Glomerular endothelial cell (primary cell): ENCODE data around the gene WDR45. TPM values are rescaled to one million over a fixed set of nuclear protein-coding genes. Genes with fewer than 3 reads are reported as not detected.
A peak's percentile ranks its signal among the peaks of the same experiment; 100 is the strongest.

Experiments
- DNase-seq: peaks from one replicate; pipeline ENCODE4 v3.0.0-alpha.2; 2011; ENCODE audit warnings: low read depth, low spot score; ENCODE audit errors: extremely low read depth
- total RNA-seq: library from RNA; depleted of rRNA; stranded (reverse); fragments of >200 nt; gene quantifications from 2 replicates; pipeline ENCODE4 v1.2.3, GENCODE V29; 2015

WDR45 gene
- total RNA-seq, 1 donor from 2014 or later = 33.4 TPM

DNA sequence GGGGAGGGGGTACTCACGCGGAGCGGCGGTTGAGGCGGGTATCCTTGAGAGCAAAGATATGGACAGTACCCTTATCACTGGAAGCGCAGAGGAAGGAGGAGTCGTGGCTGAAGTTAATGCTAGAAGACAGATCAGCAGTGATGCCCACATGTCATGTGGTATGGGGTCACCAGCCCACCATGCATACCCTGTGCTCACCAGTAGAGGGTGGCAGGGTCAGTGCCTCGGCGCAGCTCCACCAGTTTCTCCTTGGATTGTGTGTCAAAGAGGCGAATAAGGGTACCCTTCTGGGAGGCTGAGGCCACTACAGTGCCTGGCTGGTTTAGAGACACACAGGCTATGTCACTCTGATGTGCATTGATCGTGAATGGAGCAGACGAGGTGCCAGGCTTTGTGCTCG is 4.3 kb downstream of the WDR45 start:
- DNase-seq = no peak

DNA sequence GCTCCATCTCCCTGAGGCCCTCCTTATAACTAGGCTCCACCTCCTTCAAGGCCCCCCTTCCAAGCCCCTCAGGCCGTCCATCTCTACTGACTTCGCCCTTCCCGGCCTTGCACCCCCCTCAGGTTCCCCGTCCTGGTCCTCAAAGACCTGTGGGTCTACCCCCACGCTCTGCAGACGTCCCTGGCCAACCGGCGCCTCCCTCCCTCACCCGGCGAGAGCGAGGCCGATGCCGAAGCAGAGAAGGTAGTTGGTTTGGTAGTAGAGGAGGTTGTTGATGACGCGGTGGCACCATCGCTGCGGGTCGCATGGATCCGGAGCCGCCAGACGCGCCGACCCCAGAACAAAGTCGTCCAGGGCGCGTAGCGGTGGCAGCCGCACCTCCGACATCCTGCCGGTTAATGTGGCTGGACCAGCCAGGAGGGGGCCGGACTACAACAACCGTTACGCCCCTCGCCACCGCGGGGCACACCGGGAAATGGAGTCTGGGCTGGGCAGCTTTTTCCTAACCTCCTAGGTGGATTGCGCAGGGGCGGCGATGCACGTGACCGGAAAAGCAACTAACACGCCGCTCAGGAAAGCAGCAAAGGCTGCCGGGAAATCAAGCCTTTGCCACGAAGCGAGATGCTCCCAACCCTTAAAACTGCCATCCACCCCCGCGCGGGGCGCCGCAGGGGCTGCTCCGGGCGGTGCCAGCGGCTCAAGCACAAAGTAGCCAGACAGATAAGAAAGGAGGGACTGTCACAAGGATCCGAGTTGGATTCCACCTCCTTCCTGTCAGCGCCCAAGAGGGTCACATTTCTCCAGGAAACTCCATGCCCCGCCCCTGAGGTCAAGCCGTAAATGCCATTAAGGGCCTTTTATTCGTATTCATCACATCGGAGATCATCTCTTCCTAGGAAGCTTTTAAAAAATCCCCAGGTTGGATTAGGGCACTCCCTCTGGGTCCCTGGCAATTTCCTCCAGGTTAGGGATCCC is 5.8 kb downstream of the WDR45 start, which contains the start of gene PRAF2:
Gene PRAF2, minus strand, starts transcription at position 402 of the 975 bp plus-strand sequence. Its CDS starts 15 bp downstream, at position 387.
- peak; percentile 36 for DNase-seq

DNA sequence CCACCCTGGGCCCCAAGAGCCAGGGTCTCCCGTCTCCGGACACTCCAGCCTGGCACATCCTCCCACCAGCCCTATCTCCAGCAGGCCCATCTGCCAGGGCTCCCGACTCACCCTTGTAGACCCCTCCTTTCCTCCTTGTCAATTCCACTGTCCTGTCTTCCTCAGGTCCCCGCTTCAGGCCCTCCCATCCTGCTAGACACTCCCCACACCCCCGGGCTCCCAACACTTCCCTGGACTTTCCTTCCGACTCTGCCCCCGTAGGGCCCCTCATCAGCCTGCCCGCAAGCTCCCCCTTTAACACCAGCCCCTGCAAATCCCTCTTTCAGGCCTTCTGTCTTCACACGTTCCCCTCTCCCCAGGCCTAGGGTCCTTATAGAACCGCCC is 7.0 kb downstream of the WDR45 start:
- DNase-seq = no peak

DNA sequence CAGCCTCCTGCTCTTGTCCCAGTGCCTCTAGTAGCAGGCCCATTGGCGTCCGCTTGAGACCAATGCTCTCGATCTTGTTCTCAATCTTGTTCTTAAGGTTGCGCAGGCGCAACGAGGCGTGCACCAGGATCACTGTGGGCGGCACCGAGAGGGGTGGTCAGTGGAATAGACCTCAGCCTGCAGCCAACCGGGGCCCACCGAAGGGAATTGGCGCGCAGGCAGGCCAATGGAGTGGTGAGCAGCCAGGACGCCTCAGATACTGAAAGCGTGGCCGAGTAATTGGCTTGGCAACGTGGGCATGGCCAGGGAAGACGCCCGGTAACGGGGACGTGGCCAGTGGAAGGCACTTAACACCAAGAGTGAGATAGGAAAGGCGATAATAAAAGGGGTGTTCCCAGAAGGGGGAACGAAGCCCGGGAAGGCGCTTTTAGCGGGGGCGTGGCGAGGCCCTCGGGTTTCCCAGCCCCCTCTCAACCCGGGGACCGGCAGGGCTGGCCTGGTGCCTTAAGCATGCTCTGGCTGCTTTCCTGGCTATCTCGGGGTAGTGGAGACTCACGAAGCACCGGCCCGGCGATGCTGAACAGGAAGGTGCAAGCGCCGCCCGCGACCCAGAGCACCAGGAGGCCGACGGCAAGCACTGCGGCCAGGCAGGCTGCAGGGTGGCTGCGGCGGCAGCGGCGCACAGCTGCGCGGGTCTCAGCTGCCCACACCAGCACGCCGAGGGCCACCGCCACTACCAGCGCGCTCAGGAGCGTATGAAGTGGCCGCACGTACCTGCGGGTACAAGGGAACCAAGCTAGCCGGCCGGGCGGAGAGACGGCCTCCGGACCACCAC is 7.6 kb downstream of the WDR45 start:
- DNase-seq = no peak

DNA sequence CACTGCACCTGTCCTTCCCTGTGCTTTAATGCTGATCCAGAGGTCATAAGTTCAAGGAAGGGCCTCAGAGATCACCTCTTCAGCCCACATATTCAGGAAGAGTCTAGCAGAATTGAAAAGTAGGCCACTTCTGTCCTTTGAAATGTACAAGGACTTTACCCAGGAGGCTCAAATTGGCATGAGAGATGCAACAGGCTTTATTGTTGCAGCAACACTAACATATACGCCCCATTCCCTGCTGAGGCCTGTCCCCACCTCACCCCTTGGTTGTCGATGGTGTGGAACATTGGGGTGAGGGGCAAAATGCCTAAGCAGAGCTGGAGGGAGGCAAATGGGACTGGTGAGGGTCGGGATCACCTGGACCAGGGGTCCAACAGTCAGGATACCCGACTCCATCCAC is 8.7 kb downstream of the WDR45 start:
- DNase-seq = no peak

DNA sequence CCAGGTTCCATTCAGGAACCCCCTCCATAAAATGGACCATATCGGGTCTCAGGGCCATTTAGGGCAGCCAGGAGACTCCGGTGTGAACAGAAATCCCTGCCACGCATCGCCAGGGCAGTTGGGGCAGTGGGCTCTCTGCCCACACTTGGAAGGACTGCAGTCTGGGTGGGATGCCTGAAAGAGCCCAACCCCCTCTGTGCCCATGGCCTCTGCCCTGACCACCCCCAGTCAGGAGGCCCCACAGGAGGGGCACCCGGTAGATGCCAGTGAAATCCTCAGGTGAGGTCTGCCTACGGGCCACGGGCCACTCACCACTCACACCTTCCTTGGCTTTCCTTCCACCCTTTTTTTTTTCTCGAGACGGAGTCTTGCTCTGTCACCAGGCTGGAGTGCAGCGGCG is 10.6 kb downstream of the WDR45 start:
- no peak for DNase-seq

DNA sequence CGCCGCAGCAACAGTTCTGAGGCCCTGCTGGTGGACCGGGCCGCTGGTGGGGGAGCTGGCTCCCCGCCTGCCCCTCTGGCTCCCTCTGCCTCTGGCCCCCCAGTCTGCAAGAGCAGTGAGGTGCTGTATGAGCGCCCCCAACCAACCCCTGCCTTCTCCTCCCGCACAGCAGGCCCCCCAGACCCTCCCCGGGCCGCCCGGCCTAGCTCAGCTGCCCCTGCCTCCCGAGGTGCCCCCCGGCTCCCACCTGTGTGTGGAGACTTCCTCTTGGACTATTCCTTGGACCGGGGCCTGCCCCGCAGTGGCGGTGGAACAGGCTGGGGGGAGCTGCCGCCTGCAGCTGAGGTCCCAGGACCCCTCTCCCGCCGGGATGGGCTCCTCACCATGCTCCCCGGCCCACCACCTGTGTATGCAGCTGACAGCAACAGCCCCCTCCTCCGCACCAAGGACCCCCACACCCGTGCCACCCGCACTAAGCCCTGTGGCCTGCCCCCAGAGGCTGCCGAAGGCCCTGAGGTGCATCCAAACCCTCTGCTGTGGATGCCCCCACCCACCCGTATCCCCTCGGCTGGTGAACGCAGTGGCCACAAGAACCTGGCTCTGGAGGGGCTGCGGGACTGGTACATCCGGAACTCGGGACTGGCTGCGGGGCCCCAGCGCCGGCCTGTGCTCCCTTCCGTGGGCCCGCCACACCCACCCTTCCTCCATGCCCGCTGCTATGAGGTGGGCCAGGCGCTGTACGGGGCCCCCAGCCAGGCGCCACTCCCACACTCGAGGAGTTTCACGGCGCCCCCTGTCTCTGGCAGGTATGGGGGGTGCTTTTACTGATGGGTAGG is 12.2 kb downstream of the WDR45 start:
- DNase-seq = no peak

DNA sequence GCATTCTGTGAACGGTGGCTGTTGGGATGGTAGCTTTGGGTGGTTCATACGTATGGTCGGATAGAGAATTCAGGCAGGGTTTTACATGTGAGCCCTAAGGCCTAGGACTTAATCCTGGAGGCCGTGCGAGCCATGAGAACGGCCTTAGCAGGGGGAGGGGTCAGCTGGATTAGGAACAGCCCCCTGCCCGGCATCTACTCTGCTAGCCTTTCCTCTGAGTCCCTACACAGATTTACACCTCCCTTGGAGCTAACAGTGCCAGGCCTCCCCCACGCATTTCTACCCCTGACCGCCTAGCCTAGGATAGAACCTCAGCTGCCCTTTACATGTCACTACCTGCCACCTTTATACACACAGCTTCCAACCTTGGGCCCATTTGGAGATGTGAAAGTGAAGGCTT is 13.0 kb downstream of the WDR45 start:
- no peak for DNase-seq

DNA sequence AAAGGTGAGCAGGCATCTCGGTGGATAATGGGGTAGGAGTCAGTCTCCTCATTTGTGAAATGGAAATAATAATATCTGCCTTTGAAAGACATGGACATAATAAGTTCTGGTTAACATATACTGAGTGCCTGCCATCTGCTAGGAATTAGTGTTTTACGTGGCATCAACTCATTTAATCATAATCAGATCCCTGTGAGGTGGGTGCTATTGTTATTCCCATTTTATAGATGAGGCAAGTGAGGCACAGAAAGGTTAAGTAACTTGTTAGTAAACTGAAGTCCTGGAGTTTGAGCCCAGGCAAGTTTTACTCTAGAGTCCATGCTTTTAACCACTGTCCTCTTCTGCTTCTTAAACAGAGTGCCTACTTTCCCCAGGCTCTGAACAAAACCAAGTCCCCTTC is 13.4 kb downstream of the WDR45 start:
- DNase-seq = no peak

DNA sequence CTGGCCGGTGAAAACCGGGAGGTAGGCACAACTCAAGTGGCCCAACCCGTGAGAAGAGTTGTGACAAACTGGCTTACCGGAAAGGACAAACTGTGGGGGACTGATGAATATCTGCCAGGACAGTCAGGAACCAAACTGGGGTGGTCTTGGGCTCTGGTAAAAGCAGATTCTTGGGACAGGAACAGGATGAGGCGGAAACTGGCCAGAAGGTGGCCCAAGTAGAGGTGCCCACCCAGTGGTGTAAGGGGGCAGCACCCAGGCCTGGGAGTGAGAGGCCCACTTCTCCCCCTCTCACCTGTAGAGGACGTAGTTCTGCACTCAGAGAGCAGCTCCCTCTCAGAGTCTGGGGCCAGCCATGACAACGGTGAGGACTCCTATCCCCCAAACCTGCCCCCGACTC is 15.0 kb downstream of the WDR45 start:
- no peak for DNase-seq

DNA sequence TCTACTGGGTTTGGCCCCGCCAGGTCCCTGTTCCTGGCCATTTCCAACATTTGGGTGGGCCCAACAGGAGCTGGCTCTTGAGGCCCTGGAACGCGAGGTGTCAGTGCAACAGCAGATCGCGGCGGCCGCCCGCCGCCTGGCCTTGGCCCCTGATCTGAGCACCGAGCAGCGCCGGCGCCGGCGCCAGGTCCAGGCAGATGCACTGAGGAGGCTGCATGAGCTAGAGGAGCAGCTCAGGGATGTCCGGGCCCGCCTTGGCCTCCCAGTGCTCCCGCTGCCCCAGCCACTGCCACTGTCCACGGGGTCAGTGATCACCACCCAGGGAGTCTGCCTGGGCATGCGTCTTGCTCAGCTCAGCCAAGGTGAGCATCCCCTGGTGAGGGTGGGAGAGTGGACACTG is 15.4 kb downstream of the WDR45 start:
- no peak for DNase-seq

DNA sequence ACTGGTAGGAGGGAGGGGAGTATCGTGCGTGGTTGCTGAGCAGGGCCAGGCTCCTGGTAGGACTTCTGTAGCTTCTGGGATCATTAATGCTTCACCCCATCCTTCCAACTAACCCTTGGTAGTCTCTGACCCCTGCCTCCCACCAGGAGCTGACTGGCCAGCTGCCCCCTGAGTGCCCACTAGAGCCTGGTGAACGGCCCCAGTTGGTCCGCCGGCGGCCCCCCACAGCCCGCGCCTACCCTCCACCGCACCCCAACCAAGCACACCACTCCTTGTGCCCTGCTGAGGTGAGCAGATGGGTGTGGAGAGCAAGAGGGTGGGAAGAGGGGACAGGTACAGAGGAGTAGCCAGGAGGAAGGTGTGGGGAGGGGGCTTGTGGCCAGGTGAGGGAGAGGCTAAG is 16.0 kb downstream of the WDR45 start:
- DNase-seq = no peak

DNA sequence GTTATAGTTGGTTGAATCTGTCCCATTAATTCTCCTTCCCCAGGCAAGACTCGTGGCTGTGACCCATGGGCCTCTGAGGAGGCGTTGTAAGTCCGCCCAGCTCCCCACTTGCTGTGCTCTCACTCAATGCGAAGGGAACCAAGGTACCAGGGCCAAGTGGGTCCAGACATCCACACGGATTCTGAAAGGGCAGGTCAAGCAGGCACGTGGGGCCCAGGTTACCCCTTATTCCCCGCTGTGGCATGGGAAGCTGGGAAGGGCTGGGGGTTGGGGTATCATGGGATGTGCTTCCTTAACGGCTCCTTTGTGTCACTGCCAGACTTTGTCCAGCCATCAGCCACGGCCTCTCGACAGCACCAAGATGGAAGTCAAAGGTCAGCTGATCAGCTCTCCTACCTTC is 17.8 kb downstream of the WDR45 start:
- no peak for DNase-seq

DNA sequence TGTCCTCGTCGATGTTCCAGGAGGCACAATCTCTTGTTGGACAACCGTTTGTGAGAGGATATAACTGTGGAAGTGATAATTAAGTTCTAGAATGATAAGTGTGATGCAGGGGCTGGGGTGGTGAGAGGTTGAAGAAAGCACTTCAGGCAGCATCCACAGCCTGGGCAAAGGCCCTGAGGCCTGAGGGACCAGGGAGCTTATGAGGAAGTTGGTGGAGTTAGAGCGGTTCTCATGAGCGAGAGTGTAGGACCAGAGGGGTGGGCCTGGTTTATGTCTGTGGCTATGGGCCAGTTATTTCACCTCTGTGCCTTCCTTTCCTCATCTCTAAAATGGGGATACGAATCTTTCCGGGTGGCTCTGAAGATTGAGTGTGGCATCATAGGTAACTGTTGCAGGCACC is 18.2 kb downstream of the WDR45 start:
- DNase-seq = no peak

DNA sequence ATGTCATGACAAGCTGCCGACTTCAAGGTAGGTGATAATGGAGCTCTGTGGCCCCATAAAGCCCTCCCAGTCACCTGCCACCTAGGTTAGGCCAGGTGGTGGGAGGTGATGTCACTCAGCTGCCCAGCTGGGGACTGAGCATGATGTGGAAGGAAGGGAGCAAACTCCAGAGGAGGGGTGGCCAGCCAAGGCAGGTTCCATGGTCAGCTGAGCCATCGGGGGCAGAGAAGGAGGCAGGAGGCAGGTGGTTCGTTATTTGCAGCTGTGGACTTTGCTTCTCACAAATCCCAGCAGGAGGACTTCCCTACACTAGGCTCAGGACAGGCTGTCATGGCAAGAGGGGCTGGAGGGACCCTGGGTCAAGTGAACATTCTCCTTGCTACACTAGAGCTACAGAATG is 18.8 kb downstream of the WDR45 start:
- DNase-seq = no peak

DNA sequence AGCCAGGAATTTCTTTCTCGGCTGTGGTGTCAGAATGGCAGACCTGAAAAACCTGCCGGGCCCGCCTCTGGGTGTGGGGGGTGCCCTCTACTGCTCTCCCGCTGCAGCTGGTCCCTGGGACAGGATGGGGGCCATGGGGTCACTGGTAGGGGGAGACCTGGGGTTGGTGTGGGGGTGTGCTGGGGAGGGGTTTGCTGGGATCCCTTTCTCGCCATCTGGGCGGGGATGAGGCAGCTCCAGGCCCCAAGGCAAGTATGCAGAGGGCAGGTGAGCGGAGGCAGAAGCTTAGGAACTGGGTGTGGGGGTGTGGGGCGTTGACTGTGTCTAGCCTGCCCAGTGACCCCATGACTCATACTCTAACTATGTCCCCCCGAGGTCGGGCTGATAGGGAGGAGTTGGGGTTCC is 20.0 kb downstream of the WDR45 start:
- no peak for DNase-seq

DNA sequence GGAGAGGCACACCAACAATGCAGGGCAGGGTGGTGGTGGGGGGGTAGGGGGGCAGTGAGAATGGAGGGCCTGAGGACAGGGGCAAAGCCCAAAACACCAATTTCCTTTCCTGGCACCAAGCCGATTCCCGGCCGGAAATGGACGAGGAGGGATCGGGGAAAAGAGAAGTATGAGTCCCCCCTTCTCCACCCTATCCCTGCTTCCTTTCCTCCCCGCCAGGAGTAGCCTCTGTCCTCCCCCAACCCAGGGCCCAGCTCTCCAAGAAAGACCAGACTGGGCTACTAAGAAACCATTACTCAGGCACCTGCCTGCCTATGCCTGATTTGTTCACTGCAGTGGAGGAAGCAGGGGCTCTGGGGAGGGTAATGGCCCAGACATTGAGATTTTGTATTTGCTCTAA is 20.5 kb downstream of the WDR45 start:
- no peak for DNase-seq

DNA sequence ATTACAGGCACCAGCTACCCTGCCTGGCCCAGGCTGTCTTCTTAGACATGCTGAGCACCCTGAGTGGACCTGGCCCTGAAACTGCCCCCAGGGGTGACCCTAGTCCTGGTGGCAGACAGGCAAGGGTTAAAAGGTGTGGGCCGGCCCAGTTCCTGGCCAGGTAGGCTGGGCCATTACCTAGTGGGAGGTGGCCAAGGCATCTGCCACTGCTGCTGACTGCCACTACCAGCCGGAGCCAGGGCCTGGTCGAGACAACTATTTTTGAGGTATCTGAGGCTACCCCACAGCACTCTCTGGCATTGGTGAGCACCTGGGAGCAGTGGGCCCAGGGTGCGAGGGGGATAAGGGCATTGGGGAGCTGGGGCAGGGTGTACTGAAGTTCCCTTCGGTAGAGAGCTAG is 20.9 kb downstream of the WDR45 start, which contains the start of gene CCDC120:
Gene CCDC120, plus strand, starts transcription at position 206 of the 400 bp plus-strand sequence. CDS start 3,043 bp downstream, outside the sequence.
- DNase-seq = no peak

DNA sequence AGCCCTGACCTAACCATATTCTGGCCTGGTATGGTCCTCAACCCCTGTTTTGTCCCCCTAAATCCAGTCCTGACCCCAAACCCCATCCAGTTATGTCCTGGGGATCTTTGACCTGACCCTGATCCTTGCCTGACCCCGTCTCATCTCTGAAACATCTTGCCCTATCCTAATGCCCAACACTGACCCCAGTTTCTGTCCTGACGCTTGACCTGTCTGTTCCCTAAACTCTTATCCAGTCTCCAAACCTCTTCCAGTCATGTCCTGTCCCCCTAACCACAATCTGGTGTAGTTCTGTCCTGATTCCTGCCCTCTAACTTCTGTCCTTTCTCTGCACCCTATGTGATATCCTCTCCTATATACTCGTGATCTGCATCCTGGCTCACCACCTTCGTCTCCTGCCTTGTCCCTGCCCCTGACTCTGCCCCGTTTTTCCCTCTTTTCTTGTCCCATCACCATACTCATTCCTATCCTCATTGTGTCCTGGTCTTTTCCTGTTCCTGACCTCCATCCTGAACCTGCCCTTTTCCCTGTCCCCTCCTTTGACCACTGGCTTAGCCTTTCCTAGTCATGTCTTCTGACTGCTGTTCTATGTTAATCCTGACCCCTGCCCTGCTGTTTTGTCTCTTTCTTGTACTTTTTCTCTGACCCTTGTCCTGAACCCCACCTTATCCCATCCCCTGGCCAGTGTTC is 25.5 kb downstream of the WDR45 start:
- no peak for DNase-seq
